Activated naive CD4-positive, alpha-beta T cell treated with anti-CD3 and anti-CD28 coated beads, Interleukin-2, amount 10 ng/mL, durations not matched to agents 7 days and 5 days (primary cell): ENCODE results near the gene NSF.
"Not testable (repeated sequence)": the region's sequence is repeated elsewhere in the genome, so short reads cannot be mapped to it uniquely, and the experiment has no call there.

Experiments used
- CTCF ChIA-PET: fragments of 350-600 bp; sonication (Branson Sonifier 250); formaldehyde crosslinking; loops from one replicate; lab custom pipeline; 2021; ENCODE audit warnings: antibody characterized with exemption; lab: Charles Lee
- DNase-seq: peaks from one replicate; pipeline ENCODE4 v3.0.0-alpha.2; 2020
- H3K27ac Mint-ChIP-seq: one replicate; pipeline ENCODE4 v1.8.0; 2021; ENCODE audit warnings: mild to moderate bottlenecking, moderate library complexity, mixed read lengths
- H3K27me3 Mint-ChIP-seq: one replicate; pipeline ENCODE4 v1.8.0; 2021; ENCODE audit warnings: mild to moderate bottlenecking, mixed read lengths
- H3K36me3 Mint-ChIP-seq: one replicate; pipeline ENCODE4 v1.8.0; 2021; ENCODE audit warnings: mixed read lengths
- H3K4me1 Mint-ChIP-seq: one replicate; pipeline ENCODE4 v1.8.0; 2021; ENCODE audit warnings: mixed read lengths
- H3K4me3 Mint-ChIP-seq: one replicate; pipeline ENCODE4 v1.8.0; 2021; ENCODE audit warnings: mild to moderate bottlenecking, moderate library complexity, mixed read lengths
- H3K9me3 Mint-ChIP-seq: one replicate; pipeline ENCODE4 v1.8.0; 2021; ENCODE audit warnings: mixed read lengths

The NSF gene

DNA sequence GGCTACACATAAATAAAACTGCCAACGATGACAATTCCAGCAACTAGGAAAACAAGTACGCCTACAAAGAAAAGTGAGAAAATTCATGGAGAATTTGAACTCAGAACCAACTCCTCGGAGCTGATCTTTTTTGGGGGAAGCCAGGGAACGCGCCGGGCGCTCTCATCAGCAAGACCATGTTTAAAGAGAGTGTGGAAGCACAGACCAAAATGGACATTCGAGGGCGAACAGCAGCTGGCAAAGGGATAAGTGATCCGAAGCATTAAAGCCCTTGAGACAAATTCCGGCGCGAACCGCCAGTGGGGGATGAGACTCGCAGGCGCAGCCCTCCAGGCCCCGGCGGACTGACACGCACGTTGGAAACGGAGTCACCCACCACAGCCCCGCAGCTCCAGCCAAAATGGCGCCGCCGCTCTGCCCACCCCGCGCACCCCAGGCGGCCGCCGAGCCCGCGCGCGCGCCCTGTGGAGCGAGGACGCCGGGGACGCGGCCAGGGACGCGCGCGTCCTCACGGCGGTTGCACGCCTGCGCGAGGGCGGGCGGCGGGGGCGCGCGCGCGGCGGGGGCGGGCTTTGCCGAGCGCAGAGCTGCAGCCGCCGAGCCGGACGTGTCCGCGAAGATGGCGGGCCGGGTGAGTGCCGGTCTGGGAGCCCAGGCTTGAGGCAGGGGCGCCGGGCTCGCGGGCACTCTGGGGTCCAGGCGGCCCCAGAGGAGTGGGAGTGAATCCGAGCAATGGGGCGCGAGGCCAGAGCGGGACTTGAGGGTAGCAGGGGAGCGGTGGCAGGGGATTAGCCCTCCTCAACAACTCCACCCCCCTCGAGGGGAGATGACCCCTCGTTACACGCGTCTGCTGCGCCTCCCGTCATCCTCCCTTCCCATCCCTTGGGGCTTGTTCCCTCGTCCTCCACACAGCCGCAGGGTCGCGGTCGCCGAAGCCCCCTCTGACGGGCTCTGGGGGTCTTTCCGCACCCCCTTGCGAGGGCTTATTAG lies at the start of gene NSF:
TSS of gene NSF (plus strand) at position 513 of the 990 bp plus-strand sequence. CDS start at position 620, 107 bp downstream.
- H3K27me3 Mint-ChIP-seq, CTCF ChIA-PET, H3K9me3 Mint-ChIP-seq, DNase-seq, H3K36me3 Mint-ChIP-seq, H3K4me1 Mint-ChIP-seq, H3K4me3 Mint-ChIP-seq, H3K27ac Mint-ChIP-seq: not testable (repeated sequence)

DNA sequence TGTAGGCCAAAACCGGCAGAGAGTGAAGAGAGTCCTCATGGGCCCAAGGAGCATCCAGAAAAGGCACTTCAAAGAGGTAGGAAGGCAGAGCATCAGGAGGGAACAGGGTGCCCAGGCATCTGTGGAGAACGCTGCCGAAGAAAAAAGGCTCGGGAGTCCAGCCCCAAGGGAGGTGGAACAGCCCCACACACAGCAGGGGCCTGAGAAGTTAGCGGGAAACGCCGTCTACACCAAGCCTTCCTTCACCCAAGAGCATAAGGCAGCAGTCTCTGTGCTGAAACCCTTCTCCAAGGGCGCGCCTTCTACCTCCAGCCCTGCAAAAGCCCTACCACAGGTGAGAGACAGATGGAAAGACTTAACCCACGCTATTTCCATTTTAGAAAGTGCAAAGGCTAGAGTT lies 41.9 kb upstream of the NSF start:
- CTCF ChIA-PET, H3K4me1 Mint-ChIP-seq, H3K4me3 Mint-ChIP-seq, H3K36me3 Mint-ChIP-seq, H3K27me3 Mint-ChIP-seq, H3K9me3 Mint-ChIP-seq, DNase-seq: not testable (repeated sequence)
- H3K27ac Mint-ChIP-seq, result peak overlapping the region; percentile 5

DNA sequence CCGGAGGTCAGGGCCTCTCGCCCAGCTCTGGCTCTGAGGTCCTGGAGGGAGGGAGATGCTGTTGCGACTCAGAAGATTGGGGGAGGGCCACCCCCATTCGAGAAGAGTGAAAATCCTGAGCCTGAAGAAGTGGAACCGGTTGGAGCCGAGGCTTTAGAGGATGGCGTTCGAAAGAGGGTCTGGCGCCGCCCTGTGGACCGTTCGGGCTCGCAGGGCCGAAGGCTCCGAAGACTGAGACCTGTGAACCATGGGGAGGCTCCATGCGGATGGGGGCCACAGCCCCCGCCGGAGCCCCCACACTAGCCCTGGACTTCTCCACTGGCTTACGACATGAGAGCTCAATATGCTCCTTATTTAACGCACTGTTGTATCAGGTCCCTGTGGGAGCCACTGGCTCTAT lies 31.3 kb upstream of the NSF start:
- H3K27ac Mint-ChIP-seq, H3K36me3 Mint-ChIP-seq, H3K9me3 Mint-ChIP-seq, DNase-seq, H3K4me1 Mint-ChIP-seq, H3K27me3 Mint-ChIP-seq, H3K4me3 Mint-ChIP-seq, CTCF ChIA-PET: not testable (repeated sequence)

GRCh38 chr17:46560048-46560447 lies 30.4 kb upstream of the NSF start:
- H3K27ac Mint-ChIP-seq, H3K4me1 Mint-ChIP-seq, H3K4me3 Mint-ChIP-seq, DNase-seq, H3K27me3 Mint-ChIP-seq, H3K36me3 Mint-ChIP-seq, H3K9me3 Mint-ChIP-seq, CTCF ChIA-PET: not testable (repeated sequence)

- H3K36me3 Mint-ChIP-seq, H3K27ac Mint-ChIP-seq, DNase-seq, H3K27me3 Mint-ChIP-seq, CTCF ChIA-PET, H3K4me1 Mint-ChIP-seq, H3K4me3 Mint-ChIP-seq, H3K9me3 Mint-ChIP-seq: not testable (repeated sequence)
Observed at GRCh38 chr17:46566284-46566683, 24.2 kb upstream of the NSF start.

- H3K27me3 Mint-ChIP-seq, H3K4me1 Mint-ChIP-seq, CTCF ChIA-PET, H3K4me3 Mint-ChIP-seq, H3K27ac Mint-ChIP-seq, DNase-seq, H3K9me3 Mint-ChIP-seq, H3K36me3 Mint-ChIP-seq: not testable (repeated sequence)
Observed at GRCh38 chr17:46566980-46567379, 23.5 kb upstream of the NSF start.

GRCh38 chr17:46571796-46572195 lies 18.7 kb upstream of the NSF start:
- H3K9me3 Mint-ChIP-seq, CTCF ChIA-PET, H3K27me3 Mint-ChIP-seq, DNase-seq, H3K4me1 Mint-ChIP-seq, H3K4me3 Mint-ChIP-seq, H3K36me3 Mint-ChIP-seq, H3K27ac Mint-ChIP-seq: not testable (repeated sequence)

- H3K9me3 Mint-ChIP-seq, CTCF ChIA-PET, H3K4me1 Mint-ChIP-seq, H3K36me3 Mint-ChIP-seq, H3K27me3 Mint-ChIP-seq: not testable (repeated sequence)
- DNase-seq, result peak; percentile 96
- Mint-ChIP-seq H3K4me3 (peak within 1 kb of the TSS; percentile 62), H3K27ac (peak within 1 kb of the TSS; percentile 86)
Observed at GRCh38 chr17:46579083-46580075, 11.1 kb upstream of the NSF start, which contains the start of gene ARL17A. ARL17A (minus strand) TSS chr17:46579691; CDS start chr17:46576322, 3,369 bp downstream.

DNA sequence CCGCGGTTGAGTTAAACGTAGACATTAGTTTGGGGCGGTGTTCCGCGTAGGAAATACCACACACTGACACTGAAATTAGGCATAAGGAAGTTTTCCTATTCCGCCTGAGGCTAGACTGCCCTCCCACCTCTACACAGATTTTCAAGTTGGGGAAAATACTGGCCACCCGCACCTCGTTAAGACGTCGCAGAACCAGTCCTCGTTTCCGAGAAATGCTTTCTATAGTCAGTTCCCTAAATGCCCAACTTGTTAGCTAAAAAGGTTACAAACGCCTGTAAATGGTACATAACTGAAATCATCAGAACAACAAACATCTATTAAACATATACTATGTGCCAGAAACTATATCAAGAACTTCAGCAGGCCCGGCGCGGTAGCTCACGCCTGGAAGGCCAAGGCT lies 10.4 kb upstream of the NSF start:
- H3K9me3 Mint-ChIP-seq, H3K27me3 Mint-ChIP-seq, DNase-seq, CTCF ChIA-PET, H3K36me3 Mint-ChIP-seq, H3K4me1 Mint-ChIP-seq: not testable (repeated sequence)
- H3K4me3 Mint-ChIP-seq, result peak overlapping the region; percentile 62
- peak overlapping the region; percentile 86 for H3K27ac Mint-ChIP-seq

- H3K4me3 Mint-ChIP-seq, CTCF ChIA-PET, H3K36me3 Mint-ChIP-seq, DNase-seq, H3K27ac Mint-ChIP-seq, H3K9me3 Mint-ChIP-seq, H3K4me1 Mint-ChIP-seq, H3K27me3 Mint-ChIP-seq: not testable (repeated sequence)
Observed at GRCh38 chr17:46585444-46585843, 5.0 kb upstream of the NSF start.

- H3K4me1 Mint-ChIP-seq, H3K36me3 Mint-ChIP-seq, H3K9me3 Mint-ChIP-seq, H3K27me3 Mint-ChIP-seq, H3K4me3 Mint-ChIP-seq, CTCF ChIA-PET, H3K27ac Mint-ChIP-seq, DNase-seq: not testable (repeated sequence)
Observed at GRCh38 chr17:46591332-46591731, 863 bp downstream of the NSF start.

DNA sequence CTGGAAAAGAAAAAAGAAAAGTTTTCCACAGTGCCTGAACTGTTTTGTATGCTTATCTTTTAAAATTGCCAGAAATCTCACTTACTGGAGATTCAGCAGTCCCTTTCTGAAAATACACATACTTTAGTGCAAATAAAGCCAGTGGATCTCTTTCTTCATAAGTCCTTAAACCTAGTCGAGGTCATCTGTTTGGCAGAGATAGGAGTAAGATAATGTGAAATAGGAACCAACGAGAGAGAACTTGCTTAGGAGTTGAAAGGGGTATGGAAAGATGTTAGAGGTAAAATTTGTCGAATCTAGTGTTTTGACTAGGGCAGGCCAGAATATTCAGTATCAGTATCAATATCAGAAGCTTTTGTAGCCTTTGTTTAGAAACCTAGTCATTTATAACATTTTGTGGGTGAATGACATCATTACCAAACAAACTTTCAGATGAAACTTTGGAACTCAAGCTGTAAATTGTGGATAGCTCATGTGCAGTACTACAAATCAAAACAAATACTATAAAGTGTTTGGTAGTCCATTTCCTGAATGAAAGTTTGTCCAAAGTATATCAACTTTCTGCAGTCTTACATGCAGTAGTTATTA lies 8.0 kb downstream of the NSF start:
- H3K4me3 Mint-ChIP-seq, H3K27me3 Mint-ChIP-seq, H3K9me3 Mint-ChIP-seq, DNase-seq, CTCF ChIA-PET, H3K4me1 Mint-ChIP-seq, H3K27ac Mint-ChIP-seq, H3K36me3 Mint-ChIP-seq: not testable (repeated sequence)

DNA sequence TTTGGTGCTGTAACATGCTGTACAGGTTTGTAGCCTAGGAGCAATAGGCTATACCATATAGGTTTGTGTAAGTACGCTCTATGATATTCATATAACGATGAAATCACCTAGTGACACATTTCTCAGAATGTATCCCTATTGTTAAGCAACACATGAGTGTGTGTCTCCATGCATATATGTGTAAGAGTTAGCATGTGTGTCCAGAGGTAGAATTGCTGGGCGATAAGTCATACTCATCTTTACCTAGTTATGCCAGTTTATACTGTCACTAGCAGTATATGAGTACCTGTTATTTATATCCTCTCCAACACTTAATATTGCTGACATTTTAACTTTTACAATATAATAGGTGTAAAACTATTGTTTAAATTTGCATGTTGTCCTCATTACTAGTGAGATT lies 10.3 kb downstream of the NSF start:
- DNase-seq, H3K9me3 Mint-ChIP-seq, H3K27me3 Mint-ChIP-seq, H3K27ac Mint-ChIP-seq, H3K36me3 Mint-ChIP-seq, CTCF ChIA-PET, H3K4me1 Mint-ChIP-seq, H3K4me3 Mint-ChIP-seq: not testable (repeated sequence)

DNA sequence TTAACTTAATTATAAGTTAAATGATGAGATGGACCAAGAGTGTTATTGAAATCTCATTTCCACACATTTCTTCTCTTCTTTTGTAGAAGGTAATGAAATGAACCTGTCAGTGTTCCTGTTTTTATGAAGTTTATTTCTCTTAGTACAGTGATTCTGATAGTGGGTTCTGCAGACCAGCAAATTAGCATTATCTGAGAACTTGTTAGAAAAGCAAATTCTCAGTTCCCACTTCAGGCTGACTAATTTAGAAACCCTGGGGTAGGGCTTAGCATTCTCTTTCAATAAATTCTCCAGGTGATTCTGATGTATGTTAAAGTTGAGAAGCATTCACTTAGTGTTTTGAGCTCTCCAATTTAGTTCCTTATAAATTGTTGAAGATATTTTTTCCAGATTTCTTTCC lies 12.7 kb downstream of the NSF start:
- H3K27me3 Mint-ChIP-seq, DNase-seq, H3K27ac Mint-ChIP-seq, H3K9me3 Mint-ChIP-seq, H3K36me3 Mint-ChIP-seq, H3K4me3 Mint-ChIP-seq, H3K4me1 Mint-ChIP-seq, CTCF ChIA-PET: not testable (repeated sequence)
